Kidney (tissue), 14 donors: ENCODE measurements around the gene CDK5RAP1. TPM values are rescaled to one million over a fixed set of nuclear protein-coding genes. Genes with fewer than 3 reads are reported as not detected.

Experiments
- DNase-seq, 5 donors: peaks; one replicate each; pipeline ENCODE4 v3.0.0-alpha.2; 2013 to 2020
- FAIRE-seq: peaks from 2 replicates; lab custom pipeline; 2012; peaks lifted over from hg19 to GRCh38; lab: Jason Lieb, UNC
- H3K27ac ChIP-seq, 2 donors: one replicate each; pipeline ENCODE4 v1.7.0; 2013; ENCODE audit warnings: low read depth in 2 of 2, low read length in 2 of 2, inconsistent platforms in 1 of 2
- H3K27me3 ChIP-seq: one replicate; pipeline ENCODE4 v1.7.1; 2013; ENCODE audit warnings: low read length, inconsistent platforms; ENCODE audit not compliant: control insufficient read depth, insufficient read depth
- H3K36me3 ChIP-seq, 3 donors: one replicate each; pipeline versions ENCODE4 v1.7.0 to v1.7.1; 2013; ENCODE audit warnings: low read length in 3 of 3, control low read depth in 1 of 3, inconsistent platforms in 1 of 3; ENCODE audit not compliant: insufficient read depth in 3 of 3, control insufficient read depth in 2 of 3
- H3K4me1 ChIP-seq, 3 donors: one replicate each; pipeline versions ENCODE4 v1.7.0 to v1.7.1; 2013; ENCODE audit warnings: low read length in 3 of 3, inconsistent platforms in 1 of 3, low read depth in 1 of 3; ENCODE audit not compliant: control insufficient read depth in 2 of 3, insufficient read depth in 2 of 3
- H3K4me3 ChIP-seq, 3 donors: one replicate each; pipeline versions ENCODE4 v1.7.0 to v1.8.1; 2013; ENCODE audit warnings: low read length in 3 of 3, control low read depth in 1 of 3, inconsistent platforms in 1 of 3
- H3K9ac ChIP-seq, 3 donors: one replicate each; pipeline versions ENCODE4 v1.7.0 to v1.7.1; 2013; ENCODE audit warnings: low read length in 3 of 3, control low read depth in 1 of 3, inconsistent platforms in 1 of 3
- H3K9me3 ChIP-seq, 3 donors: one replicate each; pipeline versions ENCODE4 v1.7.0 to v1.7.1; 2013; ENCODE audit warnings: low read length in 3 of 3, control low read depth in 1 of 3, inconsistent platforms in 1 of 3; ENCODE audit not compliant: control insufficient read depth in 2 of 3, insufficient read depth in 1 of 3
- CTCF ChIP-seq: IDR thresholded peaks from 3 replicates; pipeline ENCODE4 v1.5.1; 2012; ENCODE audit warnings: mild to moderate bottlenecking, moderate library complexity, borderline replicate concordance; ENCODE audit not compliant: insufficient read depth; ENCODE audit errors: extremely low read depth
- intact Hi-C: fragments of 100-400 bp; cut with DNase I; formaldehyde crosslinking; loops from one replicate; pipeline ENCODE4 v1.11.1; 2022
- polyA plus RNA-seq: library from polyadenylated mRNA; stranded (reverse); fragments of 350-450 nt; fragmentation: Illumina TruSeq; extraction: RNeasy Lipid Tissue Mini Kit (QIAGEN cat#74804); gene quantifications from one replicate; pipeline ENCODE4 v1.2.3, GENCODE V29; 2014; ENCODE audit warnings: low read depth, low replicate concordance; ENCODE audit not compliant: insufficient read depth
- total RNA-seq: library from RNA; stranded (reverse); fragmentation: NEBNext Ultra II Directional; extraction: Animal tissue kit (Norgen Biotek cat#: 25700); gene quantifications from one replicate; pipeline ENCODE4 v1.2.1, GENCODE V29; 2021
- donor health status: control.
- donor health status: control.
- donor health status: control.
- donor health status: control.
- donor health status: control.
- donor health status: DM: yes; HTN: yes; CAD: no.
- donor health status: Normal renal cell carcinoma (clear cell type).

Gene CDK5RAP1
- total and polyA plus RNA-seq, 2 donors from 2014 or later: 25.2 to 34.4 TPM

GRCh38 chr20:33345342-33345741, 56.0 kb downstream of the CDK5RAP1 start:
- FAIRE-seq (no peak), DNase-seq (no peak)
- no peaks in the 10 kb centered on the region for H3K4me1 ChIP-seq
- no peak overlapping the region for H3K27ac ChIP-seq
- no peak for TF ChIP-seq CTCF
- intact Hi-C loops: no loop called here
- no peak overlapping the region for H3K4me3 ChIP-seq
- no peaks in the 10 kb centered on the region for H3K27me3 ChIP-seq
- no peaks in the 10 kb centered on the region for H3K9me3 ChIP-seq
- H3K9ac ChIP-seq: no peak overlapping the region
- no peaks in the 10 kb centered on the region for H3K36me3 ChIP-seq

GRCh38 chr20:33343521-33343920, 57.8 kb downstream of the CDK5RAP1 start:
- Histone ChIP-seq H3K9ac (no peak overlapping the region), H3K27ac (no peak overlapping the region), H3K9me3 (no peaks in the 10 kb centered on the region), H3K36me3 (no peaks in the 10 kb centered on the region), H3K4me3 (no peak overlapping the region), H3K27me3 (no peaks in the 10 kb centered on the region), H3K4me1 (no peaks in the 10 kb centered on the region)
- intact Hi-C loops: no loop called here
- no peak for TF ChIP-seq CTCF
- DNase-seq: no peak
- no peak for FAIRE-seq

GRCh38 chr20:33339515-33340058, 61.7 kb downstream of the CDK5RAP1 start:
- DNase-seq (no peak), FAIRE-seq (no peak)
- intact Hi-C loops: no loop called here
- Histone ChIP-seq H3K4me1 (no peaks in the 10 kb centered on the region), H3K4me3 (no peak overlapping the region), H3K9me3 (no peaks in the 10 kb centered on the region), H3K27ac (no peak overlapping the region), H3K27me3 (no peaks in the 10 kb centered on the region), H3K36me3 (no peaks in the 10 kb centered on the region), H3K9ac (no peak overlapping the region)
- no peak for TF ChIP-seq CTCF
